ENCODE results near the gene PPP2R2D.

PPP2R2D gene

GRCh38 chr10:131936736-131937135 is 35.9 kb downstream of the PPP2R2D start:
- TF ChIP-seq EZH2 (IDR thresholded peaks at IDR 0.05) (no peak), POLR2AphosphoS5 (IDR thresholded peaks at IDR 0.05; ENCODE audit: borderline replicate concordance, low read depth, low read length) (no peak), FOXP2 (optimal IDR thresholded peaks at IDR 0.05; ENCODE audit: control extremely low read depth, extremely low read length, insufficient read depth) (no peak)
- Histone ChIP-seq H3K36me3 (ENCODE audit: insufficient read depth, low read length) (no peaks in the 10 kb centered on the region; the same call in 1 of the 2 replicates), H3K4me3 (no peak overlapping the region), H3K9me3 (ENCODE audit: low read depth, low read length) (no peaks in the 10 kb centered on the region), H3K9ac (ENCODE audit: insufficient read length) (no peak overlapping the region), H3K27ac (no peak overlapping the region)
- DNase-seq (ENCODE audit: low read depth, low spot score), result no peak

GRCh38 chr10:131937836-131938235 is 37.0 kb downstream of the PPP2R2D start:
- Histone ChIP-seq H3K4me3 (no peak overlapping the region), H3K9ac (ENCODE audit: insufficient read length) (no peak overlapping the region), H3K27ac (no peak overlapping the region), H3K36me3 (ENCODE audit: insufficient read depth, low read length) (no peaks in the 10 kb centered on the region; the same call in 1 of the 2 replicates), H3K9me3 (ENCODE audit: low read depth, low read length) (no peaks in the 10 kb centered on the region)
- TF ChIP-seq FOXP2 (optimal IDR thresholded peaks at IDR 0.05; ENCODE audit: control extremely low read depth, extremely low read length, insufficient read depth) (no peak), EZH2 (IDR thresholded peaks at IDR 0.05) (no peak), POLR2AphosphoS5 (IDR thresholded peaks at IDR 0.05; ENCODE audit: borderline replicate concordance, low read depth, low read length) (no peak)
- DNase-seq (ENCODE audit: low read depth, low spot score), result no peak

- Histone ChIP-seq H3K4me3 (no peak overlapping the region), H3K27ac (no peak overlapping the region), H3K9ac (ENCODE audit: insufficient read length) (no peak overlapping the region), H3K36me3 (ENCODE audit: insufficient read depth, low read length) (no peaks in the 10 kb centered on the region; the same call in 1 of the 2 replicates), H3K9me3 (ENCODE audit: low read depth, low read length) (no peaks in the 10 kb centered on the region)
- DNase-seq (ENCODE audit: low read depth, low spot score), result no peak
- TF ChIP-seq FOXP2 (optimal IDR thresholded peaks at IDR 0.05; ENCODE audit: control extremely low read depth, extremely low read length, insufficient read depth) (no peak), EZH2 (IDR thresholded peaks at IDR 0.05) (no peak), POLR2AphosphoS5 (IDR thresholded peaks at IDR 0.05; ENCODE audit: borderline replicate concordance, low read depth, low read length) (no peak)
Measured at GRCh38 chr10:131938681-131939080, 37.9 kb downstream of the PPP2R2D start.

GRCh38 chr10:131942455-131942854 is 41.6 kb downstream of the PPP2R2D start:
- TF ChIP-seq POLR2AphosphoS5 (IDR thresholded peaks at IDR 0.05; ENCODE audit: borderline replicate concordance, low read depth, low read length) (no peak), EZH2 (IDR thresholded peaks at IDR 0.05) (no peak), FOXP2 (optimal IDR thresholded peaks at IDR 0.05; ENCODE audit: control extremely low read depth, extremely low read length, insufficient read depth) (no peak)
- Histone ChIP-seq H3K36me3 (ENCODE audit: insufficient read depth, low read length) (peaks cover 2% of the 10 kb centered on the region; the same call in 1 of the 2 replicates), H3K27ac (no peak overlapping the region), H3K9me3 (ENCODE audit: low read depth, low read length) (no peaks in the 10 kb centered on the region), H3K4me3 (no peak overlapping the region), H3K9ac (ENCODE audit: insufficient read length) (no peak overlapping the region)
- no peak for DNase-seq (ENCODE audit: low read depth, low spot score)

GRCh38 chr10:131943021-131943814 is 42.4 kb downstream of the PPP2R2D start:
- Histone ChIP-seq H3K4me3 (no peak overlapping the region), H3K36me3 (ENCODE audit: insufficient read depth, low read length) (peaks cover 5% of the 10 kb centered on the region; the same call in 1 of the 2 replicates), H3K27ac (no peak overlapping the region), H3K9ac (ENCODE audit: insufficient read length) (no peak overlapping the region), H3K9me3 (ENCODE audit: low read depth, low read length) (no peaks in the 10 kb centered on the region)
- TF ChIP-seq EZH2 (IDR thresholded peaks at IDR 0.05) (no peak), POLR2AphosphoS5 (IDR thresholded peaks at IDR 0.05; ENCODE audit: borderline replicate concordance, low read depth, low read length) (no peak), FOXP2 (optimal IDR thresholded peaks at IDR 0.05; ENCODE audit: control extremely low read depth, extremely low read length, insufficient read depth) (no peak)
- DNase-seq (ENCODE audit: low read depth, low spot score), result no peak

- H3K4me3 ChIP-seq, result no peak overlapping the region
- peaks cover 11% of the 10 kb centered on the region; the same call in 1 of the 2 replicates for H3K36me3 ChIP-seq (ENCODE audit: insufficient read depth, low read length)
- no peak for TF ChIP-seq EZH2 (IDR thresholded peaks at IDR 0.05)
- TF ChIP-seq FOXP2 (optimal IDR thresholded peaks at IDR 0.05; ENCODE audit: control extremely low read depth, extremely low read length, insufficient read depth), result no peak
- TF ChIP-seq POLR2AphosphoS5 (IDR thresholded peaks at IDR 0.05; ENCODE audit: borderline replicate concordance, low read depth, low read length), result no peak
- no peak overlapping the region for H3K27ac ChIP-seq
- no peaks in the 10 kb centered on the region for H3K9me3 ChIP-seq (ENCODE audit: low read depth, low read length)
- no peak for DNase-seq (ENCODE audit: low read depth, low spot score)
- H3K9ac ChIP-seq (ENCODE audit: insufficient read length), result no peak overlapping the region
Measured at GRCh38 chr10:131944412-131944811, 43.6 kb downstream of the PPP2R2D start.

GRCh38 chr10:131944976-131945695 is 44.3 kb downstream of the PPP2R2D start:
- no peak for DNase-seq (ENCODE audit: low read depth, low spot score)
- TF ChIP-seq EZH2 (IDR thresholded peaks at IDR 0.05) (no peak), POLR2AphosphoS5 (IDR thresholded peaks at IDR 0.05; ENCODE audit: borderline replicate concordance, low read depth, low read length) (no peak), FOXP2 (optimal IDR thresholded peaks at IDR 0.05; ENCODE audit: control extremely low read depth, extremely low read length, insufficient read depth) (no peak)
- no peak overlapping the region for H3K9ac ChIP-seq (ENCODE audit: insufficient read length)
- H3K4me3 ChIP-seq, result no peak overlapping the region
- H3K27ac ChIP-seq, result no peak overlapping the region
- H3K36me3 ChIP-seq (ENCODE audit: insufficient read depth, low read length), result peaks cover 11% of the 10 kb centered on the region; the same call in 1 of the 2 replicates
- no peaks in the 10 kb centered on the region for H3K9me3 ChIP-seq (ENCODE audit: low read depth, low read length)

- TF ChIP-seq EZH2 (IDR thresholded peaks at IDR 0.05), result no peak
- TF ChIP-seq FOXP2 (optimal IDR thresholded peaks at IDR 0.05; ENCODE audit: control extremely low read depth, extremely low read length, insufficient read depth), result no peak
- no peak for TF ChIP-seq POLR2AphosphoS5 (IDR thresholded peaks at IDR 0.05; ENCODE audit: borderline replicate concordance, low read depth, low read length)
- DNase-seq (ENCODE audit: low read depth, low spot score), result no peak
- no peak overlapping the region for H3K9ac ChIP-seq (ENCODE audit: insufficient read length)
- no peaks in the 10 kb centered on the region for H3K9me3 ChIP-seq (ENCODE audit: low read depth, low read length)
- H3K4me3 ChIP-seq, result no peak overlapping the region
- H3K36me3 ChIP-seq (ENCODE audit: insufficient read depth, low read length), result peaks cover 11% of the 10 kb centered on the region; the same call in 1 of the 2 replicates
- H3K27ac ChIP-seq, result no peak overlapping the region
Measured at GRCh38 chr10:131946321-131946751, 45.5 kb downstream of the PPP2R2D start.
